HG02642 (cell line): ENCODE data around the gene EGFL8.

Experiments used
- ATAC-seq: cut with Tn5 transposase; IDR thresholded peaks from one replicate; pipeline ENCODE4 v1.9.1; 2021; ENCODE audit warnings: mild to moderate bottlenecking; ENCODE audit not compliant: unreplicated experiment, poor library complexity

EGFL8 gene

GRCh38 chr6:32146287-32146686 is 18.1 kb upstream of the EGFL8 start:
- no peak for ATAC-seq

DNA sequence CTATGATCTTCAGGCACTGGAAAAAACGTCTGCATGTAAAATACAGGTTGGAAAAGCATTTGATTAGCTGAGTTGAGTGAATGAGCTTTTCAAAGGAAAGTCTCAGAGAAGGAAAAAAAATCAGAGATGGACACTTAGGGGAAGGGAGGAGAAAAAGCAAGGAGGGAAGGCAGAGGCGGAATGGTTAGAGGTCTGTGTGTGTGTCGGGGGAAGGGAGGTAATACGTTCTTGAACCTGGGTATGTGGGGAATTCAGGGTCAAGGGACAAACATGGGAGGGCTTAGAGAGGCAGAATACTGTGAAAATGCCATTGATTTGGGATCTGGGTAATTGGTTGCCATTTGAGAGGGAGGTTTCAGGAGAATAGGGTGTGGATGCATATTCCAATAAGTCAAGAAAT is 17.7 kb upstream of the EGFL8 start:
- ATAC-seq = no peak

- ATAC-seq = no peak
Observed at GRCh38 chr6:32147401-32148132, 16.8 kb upstream of the EGFL8 start.

DNA sequence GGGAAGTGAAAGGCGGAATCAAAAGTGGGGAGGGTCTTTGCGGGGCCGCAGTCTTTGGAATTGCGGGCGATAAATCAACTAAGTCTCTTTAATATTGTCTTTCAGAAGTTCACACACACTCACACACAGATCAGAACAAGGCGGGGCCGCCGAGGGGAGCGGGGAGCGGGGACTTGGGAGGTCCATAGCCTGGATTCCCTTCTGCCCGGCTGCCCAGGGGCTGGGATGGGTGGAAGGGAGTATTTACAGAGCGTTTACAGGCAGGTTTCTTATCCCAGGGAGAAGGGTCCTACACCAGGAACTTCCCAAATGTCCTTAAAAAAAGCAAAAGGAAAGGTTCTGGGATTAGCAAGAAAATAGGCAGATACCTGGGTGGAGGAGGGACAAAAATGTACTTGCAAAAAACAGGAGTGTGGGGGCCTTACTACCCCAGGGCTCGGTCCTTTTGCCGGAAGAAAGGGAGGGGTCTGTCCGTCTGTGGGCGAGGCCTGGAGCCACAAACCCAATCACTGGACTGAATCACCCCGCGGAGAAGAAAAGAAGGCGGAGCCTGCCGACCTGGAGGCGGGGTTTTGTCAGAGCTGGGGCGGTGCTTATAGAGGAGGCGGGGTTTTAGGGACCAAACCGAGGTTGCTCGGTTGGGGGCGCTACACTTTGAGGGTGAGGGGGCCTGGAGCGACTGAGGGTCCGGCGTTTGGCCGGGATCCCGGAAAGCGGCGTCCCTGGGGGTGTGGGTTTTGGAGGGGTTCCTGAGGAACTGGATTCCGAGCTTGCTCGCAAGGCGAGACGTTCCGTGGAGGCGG is 15.9 kb upstream of the EGFL8 start:
- ATAC-seq = no peak

GRCh38 chr6:32149092-32149755 is 15.2 kb upstream of the EGFL8 start:
- ATAC-seq = no peak

DNA sequence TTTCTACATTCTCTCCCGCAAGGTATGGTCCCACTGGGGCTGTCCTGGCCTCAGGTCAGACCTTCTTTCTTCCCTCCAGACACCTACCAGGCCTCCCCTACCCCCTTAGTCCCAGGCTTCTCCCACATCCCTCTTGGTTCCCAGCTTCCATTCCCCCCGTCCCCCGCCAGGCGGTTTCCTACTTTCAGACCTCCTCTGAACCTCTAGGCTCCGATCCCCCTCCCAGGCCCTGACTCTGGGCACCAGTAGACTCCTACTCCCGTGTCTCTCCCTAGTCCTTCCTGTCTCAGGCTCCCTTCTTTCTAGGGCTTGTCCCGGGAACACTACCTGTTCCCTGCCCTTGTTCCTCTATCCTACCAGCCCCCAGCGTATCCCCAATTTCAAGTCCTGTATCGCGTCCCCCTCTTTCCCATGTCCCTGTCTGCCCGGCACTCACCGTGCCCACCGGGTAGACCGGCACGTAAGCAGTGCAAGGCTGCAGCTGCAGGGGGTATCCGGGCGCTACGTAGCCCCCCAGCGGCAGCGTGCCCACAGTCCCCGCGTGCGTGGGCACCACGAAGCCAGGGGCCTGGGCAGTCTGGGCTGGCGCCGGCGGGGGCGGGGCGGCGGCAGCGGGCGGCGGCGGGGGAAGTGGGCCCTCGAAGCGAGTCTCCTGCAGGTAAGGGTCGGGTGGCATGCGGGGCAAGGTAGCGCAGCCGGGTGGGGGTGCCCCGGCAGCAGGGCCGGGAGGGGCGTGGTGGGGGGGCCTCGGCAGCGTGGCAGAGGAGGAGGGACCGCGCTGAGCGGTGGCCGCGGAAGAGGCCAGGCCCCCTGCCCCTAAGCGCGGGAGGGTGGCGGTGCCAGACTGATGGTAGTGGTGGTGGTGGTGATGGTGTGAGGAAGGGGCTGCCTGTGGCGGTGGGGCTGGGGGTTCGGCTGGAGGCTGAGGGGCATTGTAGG is 14.2 kb upstream of the EGFL8 start:
- ATAC-seq = no peak

DNA sequence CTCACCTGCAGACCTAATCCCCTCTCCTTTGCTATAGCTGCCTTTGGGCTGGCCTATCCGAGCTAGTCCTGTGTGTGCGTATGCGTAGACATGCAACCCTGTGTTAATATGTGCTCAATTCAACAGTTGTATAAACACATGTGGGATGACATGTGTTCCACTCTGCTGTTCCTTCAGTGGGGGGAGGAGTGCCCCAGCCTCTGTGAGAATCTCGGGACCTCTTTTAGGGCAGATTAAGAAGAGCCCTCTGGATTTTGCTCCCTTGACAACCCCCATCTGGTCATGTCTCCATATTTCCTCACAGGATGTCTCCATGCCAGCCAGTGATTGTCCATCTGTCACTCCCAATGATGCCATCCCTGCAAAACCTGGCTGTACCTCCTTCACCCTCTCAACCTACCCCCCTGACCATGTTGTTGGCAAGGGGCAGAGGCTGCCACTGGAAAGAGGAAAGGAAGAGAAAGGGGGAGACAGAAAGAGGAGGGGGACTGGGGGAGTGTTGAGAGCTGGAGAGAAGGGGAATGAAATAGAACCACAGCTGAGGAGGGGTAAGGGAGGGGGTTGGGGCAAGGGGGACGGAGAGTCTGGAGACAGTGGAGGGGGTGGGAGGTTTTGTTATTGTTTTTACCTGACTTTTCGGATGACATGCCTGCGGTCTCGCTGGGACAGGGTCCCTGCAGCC is 13.1 kb upstream of the EGFL8 start:
- ATAC-seq = no peak

GRCh38 chr6:32151863-32152768 is 12.3 kb upstream of the EGFL8 start, which contains the start of gene PRRT1:
Gene PRRT1 (minus strand): TSS chr6:32151939. CDS start chr6:32151827, 112 bp downstream.
- ATAC-seq = no peak

DNA sequence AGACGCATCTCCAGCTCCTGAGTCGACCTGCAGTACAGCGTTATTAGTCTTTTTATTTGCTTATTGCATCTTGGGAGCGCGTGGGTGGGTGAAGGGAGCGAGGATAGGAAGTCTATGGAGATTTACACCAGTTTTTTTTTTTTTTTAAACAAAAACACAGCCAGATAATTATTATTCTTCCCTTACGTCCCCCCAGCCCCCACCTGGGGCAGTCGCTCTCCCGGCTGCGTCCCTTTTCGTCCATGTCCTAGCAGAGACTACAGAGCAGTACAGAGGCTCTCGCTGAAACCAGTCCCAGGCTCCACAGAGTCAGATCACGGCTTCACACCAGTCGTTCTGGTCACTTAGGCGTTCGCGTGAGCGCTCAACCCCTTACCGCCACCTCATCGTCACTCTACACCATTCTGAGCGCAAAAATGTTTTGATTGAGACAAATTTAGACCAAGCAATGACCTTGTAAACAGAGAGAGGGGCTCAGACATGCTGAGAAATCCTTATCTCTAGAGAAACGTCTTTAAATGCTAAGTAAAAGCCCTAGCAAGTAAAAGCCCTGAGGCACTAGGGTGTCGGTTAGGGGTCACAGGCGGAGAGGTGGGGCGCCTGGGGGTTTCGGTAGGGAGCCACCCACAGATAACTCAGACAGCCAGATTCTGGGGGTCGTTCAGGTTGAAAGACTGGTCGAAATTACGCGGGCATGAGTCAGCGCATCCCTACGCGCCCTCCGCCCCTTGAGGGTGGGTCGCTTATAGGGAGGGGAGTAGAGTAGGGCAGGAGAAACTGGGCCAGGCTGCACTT is 11.4 kb upstream of the EGFL8 start:
- no peak for ATAC-seq

DNA sequence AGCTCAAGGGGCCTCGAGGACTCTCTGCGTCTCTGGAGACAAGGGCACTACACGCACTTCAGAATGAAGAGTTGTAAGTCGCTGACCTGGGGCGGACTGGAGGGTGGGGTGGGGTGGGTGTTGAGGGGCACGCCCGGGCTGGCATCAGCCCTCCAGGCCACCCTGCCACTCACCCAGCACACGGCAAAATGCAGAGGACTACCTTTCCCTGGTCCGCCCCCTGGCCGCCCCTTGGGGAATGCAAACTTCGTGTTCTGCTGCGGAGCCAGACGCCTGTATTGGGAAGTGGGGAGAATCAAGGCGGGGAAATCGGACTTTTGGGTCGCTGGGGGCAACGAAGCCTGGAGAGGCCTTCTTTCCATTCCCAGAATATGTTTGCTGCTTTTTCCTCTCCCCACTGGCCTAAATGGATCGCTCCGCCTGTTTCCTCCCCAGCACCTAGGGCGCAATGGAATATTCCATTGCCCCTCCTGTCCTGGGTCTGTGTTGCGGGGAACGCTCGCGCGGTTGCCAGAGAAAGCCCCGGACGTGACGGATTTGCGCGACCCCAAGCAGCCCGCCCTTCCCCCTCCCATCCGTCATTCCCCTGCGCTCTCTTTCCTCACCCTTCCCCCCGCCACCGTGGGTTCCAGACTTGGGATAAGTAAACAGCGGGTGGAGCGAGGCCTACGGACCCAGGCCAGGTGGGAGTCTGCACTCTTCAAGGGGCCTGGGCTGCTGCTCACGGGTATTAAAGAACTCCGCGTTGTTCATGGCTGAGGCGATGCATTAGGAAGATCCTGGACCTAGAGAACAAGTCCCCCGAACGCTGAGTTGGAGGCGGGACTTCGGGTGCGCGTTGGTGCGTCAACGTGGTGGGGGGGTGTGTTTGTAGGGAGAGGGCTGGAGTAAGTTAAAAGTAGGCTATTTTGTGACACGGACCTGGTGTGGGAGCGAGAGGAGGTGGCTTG is 10.6 kb upstream of the EGFL8 start, which contains the start of gene PPT2:
Gene PPT2, plus strand, starts transcription at position 578 of the 950 bp plus-strand sequence. CDS start 454 bp downstream, outside the sequence.
- ATAC-seq = peak; percentile 30

DNA sequence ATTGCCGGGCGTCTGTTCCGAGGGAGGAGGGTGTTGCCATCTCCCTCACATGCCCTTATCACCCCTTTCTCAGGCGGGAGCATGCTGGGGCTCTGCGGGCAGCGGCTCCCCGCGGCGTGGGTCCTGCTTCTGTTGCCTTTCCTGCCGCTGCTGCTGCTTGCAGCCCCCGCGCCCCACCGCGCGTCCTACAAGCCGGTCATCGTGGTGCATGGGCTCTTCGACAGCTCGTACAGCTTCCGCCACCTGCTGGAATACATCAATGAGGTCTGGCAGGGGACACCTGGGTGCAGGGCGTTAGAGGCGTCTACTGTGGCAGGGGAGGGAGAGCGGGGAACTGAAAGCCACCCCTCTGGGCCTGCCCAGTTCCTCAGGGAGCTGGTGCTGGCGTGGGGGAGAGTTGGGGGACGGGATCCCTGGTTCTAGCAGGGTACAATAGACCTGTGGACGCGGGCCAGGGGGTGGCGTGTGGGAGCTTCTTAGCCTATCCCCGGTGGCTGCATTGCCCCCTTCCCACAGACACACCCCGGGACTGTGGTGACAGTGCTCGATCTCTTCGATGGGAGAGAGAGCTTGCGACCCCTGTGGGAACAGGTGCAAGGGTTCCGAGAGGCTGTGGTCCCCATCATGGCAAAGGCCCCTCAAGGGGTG is 9.8 kb upstream of the EGFL8 start:
- ATAC-seq = peak; percentile 52

DNA sequence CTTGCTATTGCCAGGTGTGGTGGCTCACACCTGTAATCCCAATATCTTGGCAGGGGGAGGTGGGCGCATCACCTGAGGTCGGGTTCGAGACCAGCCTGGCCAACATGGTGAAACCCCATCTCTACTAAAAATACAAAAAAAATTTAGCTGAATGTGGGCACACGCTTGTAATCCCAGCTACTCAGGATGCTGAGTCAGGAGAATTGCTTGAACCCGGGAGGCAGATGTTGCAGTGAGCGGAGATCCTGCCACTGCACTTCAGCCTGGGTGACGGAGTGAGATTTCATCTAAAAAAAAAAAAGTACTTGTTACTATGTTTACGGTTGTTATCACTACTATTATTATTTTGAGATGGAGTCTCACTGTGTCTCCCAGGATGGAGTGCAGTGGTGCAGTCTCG is 7.5 kb upstream of the EGFL8 start:
- no peak for ATAC-seq

- no peak for ATAC-seq
Observed at GRCh38 chr6:32158052-32158451, 6.3 kb upstream of the EGFL8 start.

DNA sequence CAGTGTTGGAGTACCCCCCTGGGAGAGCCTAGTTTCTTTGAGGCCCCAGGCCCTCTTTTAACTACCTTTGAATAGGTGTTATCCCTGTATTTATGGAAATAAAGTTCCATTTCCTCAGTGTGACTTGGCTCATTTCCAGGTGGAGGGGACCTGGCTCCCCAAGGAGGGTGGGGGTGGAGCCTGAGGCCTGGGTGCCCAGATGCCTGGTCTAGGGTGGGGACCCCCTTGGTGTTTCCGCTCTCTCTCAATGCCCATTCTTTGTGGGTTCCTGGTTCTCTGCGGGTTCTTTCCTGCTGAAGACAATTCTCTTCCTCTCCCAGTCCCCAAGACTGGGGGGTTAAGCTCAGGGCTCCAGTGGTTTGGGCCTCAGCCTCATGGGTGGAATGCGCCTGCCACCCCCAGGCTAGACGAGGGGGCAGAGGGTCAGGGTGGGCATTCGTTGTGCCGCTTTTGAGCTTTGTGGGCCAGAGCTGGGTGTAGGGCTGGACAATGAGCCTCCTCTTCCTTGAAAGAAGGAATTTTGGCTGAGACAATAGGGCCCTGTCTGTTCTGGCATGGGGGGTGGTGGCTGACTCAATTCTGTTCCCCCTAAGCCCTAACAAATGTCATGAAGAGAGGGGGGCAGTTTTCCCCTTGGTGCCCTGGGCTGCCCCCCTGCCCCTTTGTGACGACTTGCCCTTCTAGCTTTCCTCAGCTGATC is 686 bp upstream of the EGFL8 start:
- no peak for ATAC-seq

DNA sequence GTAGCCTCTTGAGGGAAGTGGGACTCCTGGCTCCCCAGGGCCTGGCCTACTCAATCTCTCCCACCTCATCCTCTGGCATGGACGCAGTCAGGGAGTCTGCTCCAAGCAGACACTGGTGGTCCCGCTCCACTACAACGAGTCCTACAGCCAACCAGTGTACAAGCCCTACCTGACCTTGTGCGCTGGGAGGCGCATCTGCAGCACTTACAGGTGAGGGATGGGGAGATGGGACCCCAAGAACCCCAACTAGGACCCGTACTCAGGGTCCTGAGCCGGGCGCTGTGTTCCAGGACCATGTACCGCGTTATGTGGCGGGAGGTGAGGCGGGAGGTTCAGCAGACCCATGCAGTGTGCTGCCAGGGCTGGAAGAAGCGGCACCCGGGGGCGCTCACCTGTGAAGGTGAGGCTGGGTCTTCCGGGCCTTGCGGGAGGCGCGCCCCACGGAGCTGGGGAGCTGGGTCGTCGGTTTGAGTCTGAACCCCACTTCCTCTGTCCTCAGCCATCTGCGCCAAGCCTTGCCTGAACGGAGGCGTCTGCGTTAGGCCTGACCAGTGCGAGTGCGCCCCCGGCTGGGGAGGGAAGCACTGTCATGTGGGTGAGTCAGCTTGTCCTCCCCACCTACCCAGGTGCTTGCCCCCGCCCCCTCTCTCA is 2.1 kb downstream of the EGFL8 start:
- ATAC-seq = no peak
